Stimulated activated CD8-positive, alpha-beta memory T cell treated with anti-CD3 and anti-CD28 coated beads, Interleukin-7, amount 100 ng/mL, for 24 hours (primary cell): ENCODE measurements around the gene MPRIP.

Source experiments
- DNase-seq: peaks from one replicate; pipeline ENCODE4 v3.0.0-alpha.2; 2020; ENCODE audit warnings: low read depth

MPRIP gene

DNA sequence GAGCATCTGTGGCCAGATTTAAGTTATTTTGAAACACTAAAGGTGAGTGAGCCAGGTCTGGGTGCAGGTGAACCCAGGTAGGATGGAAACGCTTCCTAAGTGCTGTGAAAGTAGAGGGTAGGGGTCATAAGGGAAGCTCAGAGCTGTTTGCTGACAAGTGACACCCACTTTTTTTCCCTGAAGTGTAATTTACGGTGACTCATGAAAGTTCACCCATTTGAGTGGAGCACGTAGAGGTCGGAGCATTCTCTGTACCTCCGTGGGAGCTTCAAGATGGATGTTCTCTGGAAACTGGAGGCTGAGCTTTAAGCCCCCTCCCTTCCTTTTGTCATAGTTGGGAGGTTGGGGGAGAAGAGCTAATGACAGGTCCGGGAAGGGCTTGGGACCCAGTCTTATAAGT is 44.3 kb downstream of the MPRIP start:
- no peak for DNase-seq

DNA sequence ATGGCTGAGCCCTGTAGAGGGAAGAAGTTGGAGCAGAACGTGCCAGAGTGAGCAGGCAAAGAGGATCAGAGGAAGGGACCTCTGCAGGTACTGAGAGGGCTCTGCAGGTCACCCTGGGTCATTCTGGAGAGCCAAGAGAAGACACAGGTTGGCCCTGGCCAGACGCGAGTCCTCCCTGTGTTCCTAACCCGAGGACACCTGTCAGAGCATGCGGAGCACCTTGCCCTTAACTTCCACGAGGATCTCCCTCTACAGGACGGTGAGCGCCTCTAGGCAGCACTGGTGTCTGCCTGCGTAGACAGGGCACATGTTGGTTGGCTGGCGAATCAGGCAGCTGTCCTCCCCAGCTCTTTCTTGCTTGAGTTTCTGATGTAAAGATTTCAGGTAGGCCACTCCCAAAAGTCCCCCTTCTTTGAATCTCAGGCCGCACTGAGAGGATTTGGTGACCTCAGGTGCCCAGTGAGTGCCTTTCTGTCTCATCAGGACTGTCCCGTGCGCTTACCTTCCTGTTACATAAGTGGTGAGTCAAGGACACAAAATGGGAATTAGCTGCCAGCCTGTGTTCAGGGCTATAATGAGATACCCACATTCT is 45.3 kb downstream of the MPRIP start:
- DNase-seq, result no peak

DNA sequence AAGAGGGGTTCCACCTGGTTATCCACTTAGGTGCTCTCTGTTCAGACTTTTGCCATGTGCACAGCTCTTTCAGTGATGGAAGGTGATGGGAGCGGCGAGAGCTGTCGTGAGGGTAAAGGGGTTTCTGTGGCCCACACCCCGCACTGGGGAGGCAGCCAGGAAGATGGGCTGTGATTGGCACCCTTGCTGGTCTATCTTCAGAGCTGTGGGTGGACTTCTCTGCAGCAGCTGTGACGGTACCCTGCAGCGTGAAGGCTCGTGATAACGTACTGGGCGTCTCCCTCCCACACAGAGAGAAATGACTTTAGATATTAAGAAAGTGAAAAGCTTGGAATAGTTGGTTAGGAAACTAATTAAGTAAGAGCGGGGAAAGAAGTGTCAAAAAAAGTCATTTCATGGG is 45.8 kb downstream of the MPRIP start:
- DNase-seq, result no peak

DNA sequence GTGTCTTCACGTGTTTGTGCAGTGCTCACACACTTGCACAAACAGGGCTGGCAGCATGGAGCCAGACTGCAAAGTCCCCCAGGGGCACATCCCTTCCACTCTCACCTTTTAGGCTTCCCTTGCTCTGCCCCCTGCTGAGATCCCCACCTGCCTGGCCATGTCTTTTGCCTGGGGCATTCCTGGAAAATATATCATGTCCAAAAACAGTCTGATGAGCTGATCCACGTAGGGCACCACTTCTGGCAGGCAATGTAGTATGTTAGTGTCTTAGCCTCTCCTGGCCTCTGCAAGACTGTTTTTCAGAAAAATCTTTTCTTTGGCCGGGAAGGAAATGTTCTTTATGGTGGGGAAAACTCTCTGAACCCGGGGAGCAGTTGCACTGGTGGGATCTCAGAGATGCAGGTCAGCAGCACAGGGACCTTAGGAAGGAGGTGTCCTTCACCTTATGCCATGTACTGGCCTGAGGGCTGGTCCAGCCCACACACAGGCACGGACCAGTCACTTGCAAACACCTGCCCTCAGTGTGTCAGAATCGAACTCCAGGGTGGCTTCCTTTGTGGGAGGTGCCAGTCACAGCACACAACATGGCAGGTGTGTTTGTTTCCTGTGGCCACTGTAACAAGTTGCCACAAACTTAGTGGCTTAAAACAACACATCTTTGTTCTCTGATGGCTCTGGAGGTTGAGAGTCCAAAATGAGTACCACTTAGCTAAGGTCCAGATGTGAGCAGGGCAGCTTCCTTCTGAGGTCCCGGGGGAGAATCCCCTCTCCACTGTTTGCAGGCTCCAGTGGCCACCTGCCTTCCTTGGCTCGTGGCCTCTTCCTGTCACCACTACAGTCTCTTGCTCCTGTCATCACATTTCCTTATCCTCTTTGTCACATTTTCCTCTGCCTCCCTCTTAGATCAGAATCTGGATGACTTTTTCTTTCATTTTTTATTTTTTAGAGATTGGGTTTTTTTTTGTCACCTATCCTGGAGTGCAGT is 46.6 kb downstream of the MPRIP start:
- no peak for DNase-seq

DNA sequence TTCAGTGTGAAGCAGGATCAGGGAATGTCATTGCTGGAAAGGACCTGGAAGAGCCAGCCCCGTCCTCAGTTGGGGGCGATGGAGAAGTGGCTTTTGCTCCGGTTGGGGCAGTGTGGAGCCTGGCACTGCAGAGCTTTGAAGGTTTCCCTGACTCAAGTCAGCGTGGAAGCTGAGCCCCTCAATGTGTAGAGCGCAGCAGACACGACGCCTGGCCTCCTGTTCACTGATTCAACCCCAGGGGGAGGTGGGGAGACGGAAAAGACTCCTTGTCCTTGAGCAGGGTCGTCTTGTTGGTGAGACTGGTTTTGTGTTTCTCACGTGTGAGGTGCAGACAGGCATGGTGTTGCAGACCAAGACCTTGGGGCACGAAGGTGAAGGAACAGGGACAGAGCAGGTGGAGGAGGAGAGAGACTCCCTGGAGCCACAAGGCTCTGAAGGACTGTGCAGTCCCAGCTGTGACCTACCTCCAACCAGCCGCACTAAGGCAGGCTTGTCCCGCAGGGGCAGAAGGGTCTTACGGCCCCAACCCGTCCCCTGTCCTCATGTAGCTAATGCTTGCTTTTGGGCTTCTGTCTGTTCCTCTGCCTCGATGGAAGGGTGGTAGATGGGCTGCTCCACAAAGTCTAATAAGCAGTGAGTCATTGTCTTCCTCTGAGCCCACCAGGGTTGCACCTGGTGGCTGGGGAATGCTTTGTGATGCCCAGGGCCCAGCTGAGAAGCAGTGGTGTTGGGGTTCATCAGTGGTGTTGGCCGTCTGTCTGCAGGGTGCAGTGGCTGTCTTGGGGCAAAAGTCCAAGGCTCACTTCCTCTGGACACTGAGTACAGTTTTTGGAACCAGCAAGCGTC is 47.8 kb downstream of the MPRIP start:
- no peak for DNase-seq

DNA sequence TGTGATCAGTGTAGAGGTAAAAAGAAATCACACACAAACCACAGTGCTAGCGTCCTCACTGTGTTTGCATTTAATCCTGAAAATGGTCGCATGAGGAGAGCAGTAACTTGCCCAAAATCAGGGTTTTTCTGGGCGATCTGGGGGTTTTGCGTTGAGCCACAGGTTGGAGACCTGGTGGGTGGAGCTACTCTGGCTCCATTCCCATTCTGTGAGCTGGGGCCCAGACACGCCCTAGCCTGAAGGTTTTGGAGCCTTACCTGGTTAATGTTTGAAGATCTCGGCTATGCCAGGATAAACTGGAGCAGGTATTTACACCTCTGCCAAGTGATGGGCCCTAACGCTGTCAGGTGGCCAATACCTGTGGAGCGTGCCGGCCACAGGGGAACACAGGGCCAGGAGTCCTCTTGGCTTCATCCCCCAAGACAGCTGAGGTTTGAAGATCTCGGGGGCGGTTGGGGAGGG is 48.4 kb downstream of the MPRIP start:
- DNase-seq, result no peak

DNA sequence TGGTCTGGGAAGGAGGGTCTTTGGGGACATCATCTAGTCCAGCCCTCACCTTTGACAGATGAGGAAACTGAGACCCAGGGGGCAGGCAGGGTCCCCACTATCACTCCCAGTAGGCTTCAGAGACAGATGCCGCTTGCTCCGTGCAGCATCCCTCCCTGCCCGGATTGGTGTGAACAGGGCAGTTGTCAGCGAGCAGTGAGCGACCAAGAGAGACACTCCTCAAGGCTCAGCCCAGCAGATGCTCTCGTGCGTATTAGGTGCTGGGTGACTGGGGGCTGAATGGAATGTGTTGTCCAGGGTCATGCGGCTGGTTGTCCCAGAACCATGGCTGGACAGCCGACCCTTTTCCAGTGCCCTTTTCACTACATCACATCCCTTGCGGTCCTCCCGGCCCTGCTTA is 49.0 kb downstream of the MPRIP start:
- DNase-seq, result no peak

DNA sequence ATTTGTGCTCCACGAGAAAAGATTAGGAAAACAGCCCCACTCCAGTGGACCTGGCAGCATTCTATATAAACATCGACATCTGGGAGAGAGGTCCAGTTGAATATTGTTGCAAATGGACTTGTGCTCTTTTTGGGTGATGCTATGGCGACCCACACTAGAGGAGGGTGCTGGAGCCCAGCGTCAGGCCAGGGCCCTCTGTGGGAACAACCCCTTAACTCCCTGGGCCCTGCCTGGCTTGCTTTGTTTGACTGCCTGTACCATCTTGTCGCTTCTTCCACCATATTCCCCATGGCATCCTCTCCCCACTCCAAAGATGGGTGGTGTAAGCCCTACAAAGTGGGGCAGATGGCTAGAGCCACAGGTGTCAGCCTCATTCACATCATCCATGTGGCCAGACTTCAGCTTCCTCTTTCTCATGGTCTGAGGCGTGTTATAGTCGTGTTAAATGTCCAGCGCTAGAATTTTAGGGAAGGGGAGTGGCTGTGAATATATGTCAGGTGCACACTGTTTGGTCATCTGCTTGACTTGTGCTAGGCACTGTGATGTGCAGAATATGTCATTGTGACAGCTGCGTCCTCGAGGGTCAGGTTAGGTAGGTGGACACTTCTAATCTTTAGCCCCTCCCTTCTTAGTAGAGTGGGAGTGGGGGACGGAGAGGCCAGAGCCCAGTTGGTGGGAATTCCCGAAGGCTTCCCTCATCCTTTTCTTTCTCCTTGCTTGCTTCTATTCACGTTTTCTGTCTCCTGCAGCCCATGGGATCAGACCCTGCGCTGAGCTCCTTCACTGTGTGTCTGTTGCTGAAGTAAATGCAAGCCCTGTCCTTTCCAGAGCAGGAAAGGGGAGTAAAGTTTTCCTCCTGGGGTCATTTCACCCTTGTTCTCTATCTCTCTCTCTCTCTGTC is 49.8 kb downstream of the MPRIP start:
- no peak for DNase-seq

DNA sequence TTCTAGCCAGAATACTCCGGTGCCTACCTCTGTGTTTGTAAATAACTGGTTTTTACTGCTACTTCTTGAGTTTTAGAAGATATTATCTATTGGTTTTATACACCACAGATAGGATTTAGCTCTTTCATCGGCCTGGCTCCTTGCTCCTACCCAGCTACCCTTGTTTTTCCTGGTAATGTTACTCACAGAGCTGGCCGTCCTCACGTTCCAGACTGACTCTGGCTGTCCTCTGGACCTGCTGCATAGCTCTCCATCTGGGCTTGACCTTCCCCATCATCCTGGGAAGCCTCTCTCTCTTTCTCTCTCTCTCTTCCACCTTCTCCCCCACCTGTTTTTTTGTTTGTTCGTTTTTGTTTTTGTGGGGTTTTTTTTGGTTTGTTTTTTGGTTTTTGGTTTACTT is 51.5 kb downstream of the MPRIP start:
- no peak for DNase-seq

DNA sequence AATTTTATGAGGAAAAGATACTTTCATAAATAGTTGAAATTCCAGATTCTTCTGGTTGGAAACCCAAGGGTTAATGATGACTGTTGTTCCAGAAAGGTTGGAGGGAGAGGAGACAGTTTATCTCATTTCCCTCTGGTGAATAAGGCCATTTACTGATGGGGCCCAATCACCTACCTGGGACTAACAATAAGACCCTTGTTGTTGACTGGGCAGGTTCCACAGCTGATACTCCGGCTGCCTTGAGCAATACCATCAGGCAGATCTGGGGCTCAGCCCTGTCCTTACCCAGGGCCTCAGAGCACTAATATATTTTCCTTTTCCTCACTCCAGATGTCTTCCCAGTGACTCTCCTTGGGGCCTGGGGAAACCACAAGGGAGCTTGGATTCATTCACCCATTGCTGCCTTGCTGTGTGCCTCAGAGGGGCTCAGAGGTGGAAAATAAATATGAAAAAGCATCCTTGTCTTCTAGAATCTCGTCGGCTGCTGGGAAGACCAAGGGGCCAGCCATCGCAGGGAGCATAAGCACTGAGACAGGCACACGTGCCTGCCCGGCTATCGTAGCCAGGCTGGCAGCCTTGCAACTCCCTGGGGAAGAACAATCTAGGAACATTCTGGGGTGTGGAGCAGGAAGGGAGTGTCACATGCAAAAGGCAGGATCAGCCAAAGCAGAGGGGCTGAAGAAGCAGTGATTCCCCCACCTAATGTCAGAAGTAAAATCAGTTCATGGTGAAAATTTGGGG is 54.4 kb downstream of the MPRIP start:
- DNase-seq, result no peak

DNA sequence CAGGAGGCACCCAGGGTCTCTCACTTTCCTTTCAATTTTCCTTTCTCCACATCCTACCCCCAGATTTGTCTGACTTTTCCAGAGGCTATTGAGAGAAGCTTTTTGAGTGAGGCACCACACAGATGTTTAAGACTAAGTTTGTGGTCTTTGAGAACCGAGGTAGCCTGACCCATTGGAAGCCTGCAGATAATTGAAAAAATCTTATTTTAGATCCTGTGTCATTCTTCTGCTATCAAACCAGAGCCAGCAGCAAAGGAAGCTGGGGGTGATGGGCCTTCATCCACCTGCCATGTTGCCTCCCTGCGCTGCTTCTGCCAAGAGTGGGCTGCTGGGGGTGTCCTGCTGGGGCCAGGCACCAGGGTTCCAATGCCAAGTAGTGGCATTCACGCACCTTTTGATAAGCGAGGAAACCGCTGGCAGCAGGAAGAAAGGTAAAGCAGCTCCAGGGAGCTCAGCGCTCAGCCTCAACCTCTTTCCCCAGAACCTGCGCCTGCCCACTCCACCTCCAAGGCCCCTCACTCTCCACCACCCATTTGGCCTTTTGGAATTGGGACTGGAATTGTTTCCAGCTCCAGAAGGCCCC is 55.6 kb downstream of the MPRIP start:
- no peak for DNase-seq

DNA sequence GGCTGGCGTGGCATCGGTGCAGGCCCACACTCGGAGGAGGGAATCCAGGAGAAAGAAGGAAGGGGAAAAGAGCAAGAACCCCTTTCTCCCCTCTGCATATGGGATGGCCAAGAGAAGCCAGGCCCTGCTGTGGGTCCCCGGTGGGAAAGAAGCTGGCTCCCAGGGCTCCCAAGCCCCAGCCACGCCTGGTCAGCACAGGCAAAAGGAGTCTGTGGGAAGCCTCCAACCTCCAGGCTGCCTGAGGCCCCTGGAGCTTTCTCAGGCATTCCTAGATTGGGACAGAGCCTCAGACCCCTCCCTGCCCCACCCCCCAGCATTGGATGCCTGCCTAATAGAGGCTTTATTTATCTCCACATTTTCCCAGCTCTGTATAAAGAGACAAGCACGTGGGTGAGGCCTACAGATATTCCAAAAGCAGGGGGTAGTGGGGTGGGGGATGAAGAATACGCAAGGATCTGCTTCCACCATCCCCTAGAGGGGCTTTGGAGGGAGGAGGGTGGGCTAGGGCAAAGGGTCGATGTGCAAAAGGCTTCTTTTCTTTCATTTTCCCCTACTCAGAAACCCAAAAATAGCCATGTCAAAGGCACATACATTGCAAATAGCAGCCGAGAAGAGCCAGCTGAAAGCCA is 56.4 kb downstream of the MPRIP start:
- DNase-seq, result no peak

DNA sequence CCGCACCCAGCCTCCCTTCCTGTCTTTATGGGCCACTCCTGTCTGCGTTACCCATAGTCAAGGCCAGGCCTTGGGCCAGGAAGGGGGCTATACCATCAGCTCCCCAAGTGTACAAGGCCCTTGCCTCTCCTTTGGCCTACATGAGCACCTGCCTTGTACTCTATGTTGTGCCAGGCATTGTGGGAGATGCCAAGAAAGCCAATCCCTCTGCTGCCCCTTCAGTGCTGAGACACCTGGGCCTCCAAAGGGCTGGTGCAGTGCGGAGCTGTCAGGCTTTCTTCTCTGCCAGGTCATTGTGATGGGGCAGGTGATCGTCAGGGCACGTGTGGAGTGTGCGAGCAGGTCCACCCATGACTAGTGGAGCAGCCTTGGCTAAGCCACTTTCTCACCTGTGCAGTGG is 59.9 kb downstream of the MPRIP start:
- no peak for DNase-seq

DNA sequence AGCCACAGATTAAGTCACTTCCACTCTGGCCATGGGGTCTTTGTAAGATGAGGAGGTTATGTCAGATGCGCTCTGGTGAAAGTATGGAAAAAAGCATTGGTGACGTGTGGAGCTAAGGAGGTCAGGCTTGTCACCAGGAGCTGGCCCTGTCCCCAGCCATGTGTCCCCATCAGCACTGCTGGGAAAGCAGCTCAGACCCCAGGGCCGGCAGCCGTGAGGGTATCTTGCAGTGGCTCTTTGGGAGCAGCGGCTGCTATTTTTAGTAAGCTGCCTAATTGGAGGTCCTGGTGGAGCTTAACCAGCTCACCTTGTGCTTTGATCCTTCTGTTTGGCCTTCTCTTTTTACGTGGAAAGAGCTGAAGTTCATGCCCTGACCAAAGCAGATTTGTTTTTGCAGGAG is 60.9 kb downstream of the MPRIP start:
- no peak for DNase-seq

DNA sequence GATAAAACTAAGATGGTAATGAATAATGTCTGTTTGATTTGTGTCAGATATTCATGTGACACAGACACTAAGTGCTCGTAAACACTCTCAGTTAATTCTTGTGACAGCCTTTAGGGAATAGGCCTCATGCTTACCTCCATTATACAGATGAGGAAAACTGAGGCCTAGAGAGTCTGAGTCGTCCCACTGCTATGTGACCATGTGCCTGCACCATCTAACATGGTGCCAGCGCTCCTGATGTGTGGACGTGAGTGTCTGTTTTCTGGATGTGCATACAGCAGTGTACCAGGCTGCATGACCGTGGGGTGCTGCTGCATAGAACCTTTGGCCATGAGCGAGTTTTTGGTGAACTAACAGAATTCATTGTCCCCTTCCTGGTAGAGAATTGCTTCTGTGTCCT is 61.8 kb downstream of the MPRIP start:
- DNase-seq, result no peak

DNA sequence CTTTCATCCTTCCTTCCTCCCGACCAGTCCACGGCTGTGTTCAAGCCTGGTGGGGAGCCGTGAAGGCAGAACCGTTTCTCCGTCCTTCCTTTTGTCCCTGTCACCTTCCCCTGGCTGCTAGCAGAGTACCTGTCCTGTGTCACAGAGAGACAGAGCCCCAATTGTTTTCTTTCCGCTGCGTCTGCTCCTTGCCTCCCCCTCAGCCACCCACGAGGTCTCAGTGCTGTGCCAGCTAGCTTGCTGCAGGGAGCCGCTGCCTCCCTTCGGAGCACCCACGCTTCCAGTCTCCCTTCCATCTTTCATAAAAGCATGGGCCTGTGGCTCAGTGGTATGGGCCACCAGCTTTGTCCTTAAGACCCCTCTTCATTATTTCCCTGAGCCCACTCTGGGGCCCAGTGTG is 62.2 kb downstream of the MPRIP start:
- no peak for DNase-seq

DNA sequence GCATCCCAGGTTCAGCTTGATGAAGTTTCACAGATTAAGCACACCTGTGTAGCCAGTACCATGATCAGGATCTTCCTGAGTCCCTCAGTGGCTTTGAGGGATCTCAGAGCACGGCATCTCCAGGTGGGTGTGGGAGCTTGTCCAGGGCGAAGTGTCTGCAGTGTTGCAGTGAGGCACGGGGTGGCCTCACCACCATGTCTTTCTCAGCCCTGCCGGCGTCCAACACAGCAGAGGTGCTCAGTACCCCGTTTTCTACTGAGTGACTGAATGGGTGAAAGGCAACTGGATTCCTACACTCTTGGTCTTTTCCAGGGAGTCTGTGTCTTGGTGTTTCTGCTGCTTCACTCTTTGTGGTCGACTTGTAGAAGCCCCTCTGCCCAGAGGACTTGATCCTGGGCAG is 63.7 kb downstream of the MPRIP start:
- no peak for DNase-seq

DNA sequence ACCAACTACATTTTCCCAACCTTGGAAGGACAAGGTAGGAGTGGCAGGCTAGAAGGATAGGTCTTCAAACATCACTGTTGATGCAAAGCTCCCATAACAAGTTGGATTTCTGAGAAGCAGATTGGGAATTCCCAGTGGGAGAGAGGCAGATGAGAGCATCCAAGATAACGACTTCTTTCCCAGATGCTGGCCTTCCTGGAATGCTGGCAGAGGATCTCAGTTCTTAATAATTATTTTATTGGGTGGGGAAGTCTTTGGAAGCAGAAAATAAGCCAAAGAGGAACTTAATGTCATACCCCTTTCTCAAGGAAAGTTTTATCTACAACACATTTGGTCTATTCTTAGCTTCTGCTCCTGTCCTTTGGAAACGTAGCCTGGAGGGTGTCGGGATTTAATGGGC is 64.5 kb downstream of the MPRIP start:
- DNase-seq, result no peak

DNA sequence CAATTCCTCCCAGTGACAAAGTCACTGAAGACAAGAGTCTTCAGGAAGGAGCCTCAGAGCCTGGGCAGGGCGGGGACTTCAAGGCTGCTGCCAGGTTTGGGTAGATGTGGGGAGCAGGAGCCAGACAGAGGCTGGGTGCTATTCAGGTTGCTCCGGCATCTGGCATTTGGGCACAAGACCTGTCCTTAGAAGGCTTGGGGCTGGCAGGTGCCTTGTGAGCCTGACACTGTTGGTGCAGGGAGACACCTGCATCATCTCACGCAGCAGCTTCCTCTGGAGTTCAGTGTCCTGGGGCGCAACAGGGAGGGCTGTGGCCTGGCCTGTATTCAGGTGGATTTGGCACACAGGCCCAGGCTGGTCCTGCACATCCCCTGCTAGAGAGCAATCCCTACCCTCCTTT is 65.0 kb downstream of the MPRIP start:
- DNase-seq, result no peak

DNA sequence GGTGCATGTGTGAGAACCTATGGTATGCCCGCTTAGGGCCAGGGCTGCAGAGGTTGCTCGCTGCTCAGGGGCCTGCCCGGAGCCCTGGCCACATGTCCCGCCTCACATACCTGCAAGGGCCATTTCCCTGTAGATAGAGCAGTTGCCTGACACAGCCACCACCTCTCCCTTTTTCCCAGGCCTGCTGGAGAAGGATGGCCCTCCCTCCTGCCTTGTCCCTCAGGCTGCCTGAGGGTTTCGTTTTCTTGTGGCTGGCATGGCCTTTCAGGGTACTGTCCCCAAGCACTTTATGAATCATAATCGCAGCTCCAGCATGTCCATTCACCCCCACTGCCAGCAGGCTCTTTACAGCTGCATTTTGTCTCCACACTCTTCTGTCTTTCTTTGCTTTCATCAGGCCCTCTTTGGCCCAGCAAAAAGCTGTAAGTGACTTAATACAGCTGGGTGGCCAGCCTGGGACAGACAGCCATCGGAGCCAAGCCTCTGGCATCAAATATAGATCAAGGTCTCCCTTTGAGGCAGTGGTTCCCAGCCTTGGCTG is 65.7 kb downstream of the MPRIP start:
- DNase-seq, result no peak
